ENCODE results near the gene PLEKHA6.

GRCh38 chr1:204241050-204241449 is 118.7 kb downstream of the PLEKHA6 start:
- TF ChIP-seq CTCF (IDR thresholded peaks at IDR 0.05) (no peak), POLR2A (IDR thresholded peaks at IDR 0.05) (no peak)
